Mammary epithelial cell (primary cell): ENCODE measurements around the gene OGFOD1.
"Not testable (repeated sequence)": the region's sequence is repeated elsewhere in the genome, so short reads cannot be mapped to it uniquely, and the experiment has no call there.

Source experiments
- EZH2 ChIP-seq: IDR thresholded peaks from 2 replicates; pipeline ENCODE4 v1.6.1; 2012; ENCODE audit warnings: low read length, inconsistent platforms, borderline replicate concordance
- TF ChIP-seq, protein P1 (sequence below), 2 donors: IDR thresholded peaks in 1 of 2; conservative IDR thresholded peaks in 1 of 2; 2 replicates each; pipeline ENCODE4 v1.5.1; 2011 to 2012; ENCODE audit warnings: inconsistent platforms in 2 of 2, low read length in 2 of 2, mild to moderate bottlenecking in 2 of 2, control low read depth in 1 of 2, low read depth in 1 of 2; ENCODE audit not compliant: insufficient read depth in 1 of 2; ENCODE audit errors: extremely low read depth in 1 of 2

DNA sequence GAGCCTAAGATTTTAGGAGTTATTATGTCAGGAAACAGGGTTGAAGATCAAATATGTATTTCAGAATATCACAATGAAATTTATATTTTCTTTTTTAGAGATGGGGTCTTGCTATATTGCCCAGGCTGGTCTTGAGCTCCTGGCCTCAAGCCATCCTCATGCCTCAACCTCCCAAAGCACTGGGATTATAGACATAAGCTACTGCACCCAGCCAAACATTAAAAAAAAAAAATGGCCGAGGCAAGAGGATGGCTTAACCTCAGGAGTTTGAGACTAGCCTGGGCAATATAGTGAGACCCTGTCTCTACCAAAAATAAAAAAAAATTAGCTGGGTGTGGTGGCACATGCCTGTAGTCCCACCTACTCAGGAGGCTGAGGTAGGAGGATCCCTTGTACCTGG, 37.5 kb downstream of the OGFOD1 start:
- TF ChIP-seq, protein P1, sequence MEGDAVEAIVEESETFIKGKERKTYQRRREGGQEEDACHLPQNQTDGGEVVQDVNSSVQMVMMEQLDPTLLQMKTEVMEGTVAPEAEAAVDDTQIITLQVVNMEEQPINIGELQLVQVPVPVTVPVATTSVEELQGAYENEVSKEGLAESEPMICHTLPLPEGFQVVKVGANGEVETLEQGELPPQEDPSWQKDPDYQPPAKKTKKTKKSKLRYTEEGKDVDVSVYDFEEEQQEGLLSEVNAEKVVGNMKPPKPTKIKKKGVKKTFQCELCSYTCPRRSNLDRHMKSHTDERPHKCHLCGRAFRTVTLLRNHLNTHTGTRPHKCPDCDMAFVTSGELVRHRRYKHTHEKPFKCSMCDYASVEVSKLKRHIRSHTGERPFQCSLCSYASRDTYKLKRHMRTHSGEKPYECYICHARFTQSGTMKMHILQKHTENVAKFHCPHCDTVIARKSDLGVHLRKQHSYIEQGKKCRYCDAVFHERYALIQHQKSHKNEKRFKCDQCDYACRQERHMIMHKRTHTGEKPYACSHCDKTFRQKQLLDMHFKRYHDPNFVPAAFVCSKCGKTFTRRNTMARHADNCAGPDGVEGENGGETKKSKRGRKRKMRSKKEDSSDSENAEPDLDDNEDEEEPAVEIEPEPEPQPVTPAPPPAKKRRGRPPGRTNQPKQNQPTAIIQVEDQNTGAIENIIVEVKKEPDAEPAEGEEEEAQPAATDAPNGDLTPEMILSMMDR (conservative IDR thresholded peaks at IDR 0.05 in 1 of 2, IDR thresholded peaks at IDR 0.05 in 1 of 2; ENCODE audit: extremely low read depth in 1 of 2, insufficient read depth in 1 of 2, low read depth in 1 of 2, low read length in 2 of 2) = not testable (repeated sequence)
- not testable (repeated sequence) for TF ChIP-seq EZH2
